ENCODE measurements around the gene KIF3C. TPM values are rescaled to one million over a fixed set of nuclear protein-coding genes. Genes with fewer than 3 reads are reported as not detected.

Gene KIF3C
- total and polyA plus RNA-seq, 2 of the 8 experiments (the other 6 are each of a cell fraction or from before 2014, with no cell fraction given): 13.4 to 58.1 TPM

- no peaks in the 10 kb centered on the region for H3K79me1 ChIP-seq (ENCODE audit: low read depth, low read length)
- no peak overlapping the region for H4K8ac ChIP-seq (ENCODE audit: extremely low read depth, insufficient read depth, low read length)
- H2BK12ac ChIP-seq (ENCODE audit: low read depth, low read length): no peak overlapping the region
- no peak overlapping the region for H3K27ac ChIP-seq (ENCODE audit: low read depth, low read length)
- no peak for DNase-seq (ENCODE audit: low read depth in 1 of 2, low spot score in 2 of 2)
- no peak overlapping the region for H3K4me3 ChIP-seq (ENCODE audit: extremely low read depth in 1 of 4, insufficient read depth in 2 of 4, low read depth in 3 of 4, low read length in 4 of 4)
- POLR2A ChIA-PET (ENCODE audit: partially characterized antibody): interaction anchor here (0.7 to 1.5 kb wide), 4 partner anchors 12 to 46 kb away, joined by 3 to 4 read pairs (median 4); no protein-coding TSS in a partner anchor
- no peak overlapping the region for H2BK20ac ChIP-seq (ENCODE audit: low read length)
- 89% methylated on average over 7 of the region's 7 CpGs; no CpG with 5 or more reads in 1 of the 2 experiments for WGBS, 2 experiments (ENCODE audit: extremely low coverage in 1 of 2, insufficient coverage in 1 of 2, insufficient read length in 1 of 2, insufficient replicate concordance in 2 of 2, low coverage in 1 of 2, low lambda C conversion rate in 2 of 2, missing lambda C conversion rate in 1 of 2)
- no peak overlapping the region for H2AFZ ChIP-seq (ENCODE audit: low read length)
- H4K5ac ChIP-seq (ENCODE audit: insufficient read length, low read depth, low read length): no peak overlapping the region
- H3K18ac ChIP-seq (ENCODE audit: extremely low read depth, low read length): no peak overlapping the region
- no peaks in the 10 kb centered on the region for H3K4me1 ChIP-seq (replicated peaks in 1 of 4; ENCODE audit: control insufficient read depth in 3 of 4, insufficient read depth in 4 of 4, low read length in 3 of 4)
- no peak overlapping the region for H2BK5ac ChIP-seq (ENCODE audit: low read depth, low read length)
- H3K9me3 ChIP-seq (ENCODE audit: insufficient read depth in 2 of 2, low read depth in 1 of 2, low read length in 1 of 2): no peaks in the 10 kb centered on the region
- no peak overlapping the region for H4K91ac ChIP-seq (replicated peaks; ENCODE audit: insufficient read length, low read length)
- no peaks in the 10 kb centered on the region for H3K23me2 ChIP-seq (ENCODE audit: low read depth, low read length)
- H4K20me1 ChIP-seq (replicated peaks in 1 of 2; ENCODE audit: control insufficient read depth in 1 of 2, insufficient read depth in 2 of 2, low read length in 2 of 2): peaks cover 2% of the 10 kb centered on the region in 2 experiments
- CTCF ChIA-PET (ENCODE audit: partially characterized antibody): interaction anchor here (0.6 to 0.9 kb wide), 2 partner anchors 14 to 43 kb away, joined by 3 read pairs; no protein-coding TSS in a partner anchor
- FAIRE-seq: no peak
- no peak overlapping the region for H2BK15ac ChIP-seq (ENCODE audit: low read length)
- H3K9ac ChIP-seq (replicated peaks in 1 of 4; ENCODE audit: extremely low read depth in 1 of 4, low read depth in 3 of 4, low read length in 3 of 4): no peak overlapping the region
- H3K36me3 ChIP-seq (ENCODE audit: control insufficient read depth in 2 of 4, insufficient read depth in 4 of 4, low read length in 3 of 4): peaks cover 0 to 24% (median 2%) of the 10 kb centered on the region in 4 experiments; a peak in 3 of 8 replicates
- H2AK5ac ChIP-seq (ENCODE audit: low read depth, low read length): no peak overlapping the region
- no peak overlapping the region for H3K23ac ChIP-seq (ENCODE audit: insufficient read length)
- no peak overlapping the region for H2BK120ac ChIP-seq (replicated peaks; ENCODE audit: low read depth, low read length)
- H3K56ac ChIP-seq (replicated peaks; ENCODE audit: insufficient read length, low read depth, low read length): no peak overlapping the region
- H3K4me2 ChIP-seq (ENCODE audit: insufficient read depth in 1 of 2, low read depth in 2 of 2, low read length in 2 of 2): no peak overlapping the region
- H3K14ac ChIP-seq (ENCODE audit: insufficient read length): no peak overlapping the region
- no peak overlapping the region for H3K4ac ChIP-seq (replicated peaks; ENCODE audit: insufficient read length, low read depth, low read length)
- H3K27me3 ChIP-seq (replicated peaks in 1 of 4; ENCODE audit: control insufficient read depth in 3 of 4, extremely low read depth in 1 of 4, insufficient read depth in 3 of 4, low read length in 3 of 4): no peaks in the 10 kb centered on the region
- no peaks in the 10 kb centered on the region for H3K79me2 ChIP-seq (ENCODE audit: control insufficient read depth in 1 of 2, insufficient read depth in 2 of 2, low read length in 2 of 2)
- TF ChIP-seq RBBP5 (IDR thresholded peaks at IDR 0.05; ENCODE audit: borderline replicate concordance, low read depth, low read length) (no peak), MAFK (IDR thresholded peaks at IDR 0.05; ENCODE audit: low read depth, low read length) (no peak), SP4 (IDR thresholded peaks at IDR 0.05; ENCODE audit: low read length) (no peak)
These were observed 45.3 kb downstream of the KIF3C start for GRCh38 chr2:25936889-25937545.

Measured in H1 (cell line).